K562 (cell line): Measurements from ENCODE around the gene GAA. TPM values are rescaled to one million over a fixed set of nuclear protein-coding genes. Genes with fewer than 3 reads are reported as not detected.

Source experiments
- ASH1L ChIP-seq: fragments of 450-650 bp; IDR thresholded peaks from 2 replicates; pipeline ENCODE4 v1.6.1; 2018; ENCODE audit warnings: borderline replicate concordance, mild to moderate bottlenecking, low read depth; ENCODE audit not compliant: partially characterized antibody
- BCOR ChIP-seq: fragments of 450-650 bp; IDR thresholded peaks from 2 replicates; pipeline ENCODE4 v1.6.1; 2016
- CTCFL ChIP-seq: IDR thresholded peaks from 2 replicates; pipeline ENCODE4 v1.6.1; 2011; ENCODE audit warnings: borderline replicate concordance, low read depth, mild to moderate bottlenecking, moderate library complexity, low read length; ENCODE audit not compliant: insufficient read depth, poor library complexity, severe bottlenecking
- GATAD2B ChIP-seq: fragments of 450-650 bp; IDR thresholded peaks from 2 replicates; pipeline ENCODE4 v1.6.1; 2017; ENCODE audit warnings: mild to moderate bottlenecking, borderline replicate concordance
- GMEB1 ChIP-seq: fragments of 250-450 bp; sonication (Bioruptor Pico); IDR thresholded peaks from 2 replicates; pipeline ENCODE4 v1.4.0; 2020; ENCODE audit warnings: mild to moderate bottlenecking
- HIVEP1 ChIP-seq: fragments of 250-450 bp; sonication (Bioruptor Pico); IDR thresholded peaks from 2 replicates; pipeline ENCODE4 v1.4.0; 2020; ENCODE audit warnings: mild to moderate bottlenecking
- HNRNPH1 ChIP-seq: fragments of 200-400 bp; formaldehyde crosslinking; optimal IDR thresholded peaks from 2 replicates; pipeline ENCODE3; 2017; ENCODE audit warnings: low read depth, mild to moderate bottlenecking, low read length, moderate library complexity
- MECOM ChIP-seq: fragments of 250-450 bp; sonication (Bioruptor Pico); IDR thresholded peaks from 2 replicates; pipeline ENCODE4 v1.8.0; 2022; ENCODE audit warnings: inconsistent platforms
- NBN ChIP-seq: fragments of 450-650 bp; IDR thresholded peaks from 2 replicates; pipeline ENCODE4 v1.6.1; 2016; ENCODE audit warnings: low read depth, mild to moderate bottlenecking
- POLR2H ChIP-seq: IDR thresholded peaks from 2 replicates; pipeline ENCODE4 v1.6.1; 2016; ENCODE audit warnings: missing genetic modification characterization, low read depth, mild to moderate bottlenecking, control low read depth, missing compliant biosample characterization, moderate library complexity
- SRF ChIP-seq, 2 experiments: fragments of 250-450, 450-650 bp in 1 of 2; sonication (Bioruptor Pico) in 1 of 2; sonication (generic) in 1 of 2; formaldehyde crosslinking; IDR thresholded peaks; 2 replicates each; pipeline versions ENCODE4 v1.5.0 to v1.5.1; 2020 to 2022; ENCODE audit warnings: mild to moderate bottlenecking in 1 of 2, missing genetic modification reagents in 1 of 2
- TBP ChIP-seq: optimal IDR thresholded peaks from 2 replicates; pipeline ENCODE3; 2011; ENCODE audit warnings: low read depth, low read length, improper control_type of control experiment
- UBTF ChIP-seq, 2 experiments: IDR thresholded peaks; 2 replicates each; pipeline ENCODE4 v1.6.1; 2012; ENCODE audit warnings: improper control_type of control experiment in 2 of 2, low read depth in 2 of 2, low read length in 2 of 2, borderline replicate concordance in 1 of 2
- XRCC5 ChIP-seq: fragments of 200-400 bp; formaldehyde crosslinking; IDR thresholded peaks from 2 replicates; pipeline ENCODE4 v1.6.1; 2017; ENCODE audit warnings: low read depth, mild to moderate bottlenecking, low read length
- ZNF121 ChIP-seq: sonication (generic); formaldehyde crosslinking; conservative IDR thresholded peaks from 2 replicates; pipeline ENCODE4 v1.8.0; 2022; ENCODE audit warnings: missing genetic modification reagents
- ZNF3 ChIP-seq: fragments of 250-450 bp; sonication (Bioruptor Pico); IDR thresholded peaks from 2 replicates; pipeline ENCODE4 v1.5.0; 2021; ENCODE audit warnings: mild to moderate bottlenecking, moderate library complexity
- ZNF431 ChIP-seq: sonication (generic); formaldehyde crosslinking; IDR thresholded peaks from 2 replicates; pipeline ENCODE4 v1.8.0; 2022; ENCODE audit warnings: mild to moderate bottlenecking, missing genetic modification reagents
- polyA plus RNA-seq, 8 experiments: library from polyadenylated mRNA; depleted of rRNA in 4 of 8; stranded (reverse) in 5 of 8; unstranded in 3 of 8; fragments of >200 nt; fragmentation: Nextera tagmentation in 2 of 8; fragmentation: Illumina TruSeq in 1 of 8; extraction: Ambion mirVana in 2 of 8; extraction: Trizol in 1 of 8; gene quantifications; 2 replicates each; pipeline versions ENCODE4 v1.2.1 to v1.2.3, GENCODE V29; 2011 to 2014; ENCODE audit warnings: inconsistent platforms in 1 of 8, missing spikeins in 1 of 8
- total RNA-seq, 7 experiments: library from RNA; depleted of rRNA in 6 of 7; stranded (reverse); fragments of >200 nt in 6 of 7; fragmentation: Illumina TruSeq in 2 of 7; extraction: Trizol in 2 of 7; gene quantifications; 2 replicates each; pipeline versions ENCODE4 v1.2.1 to v1.2.3, GENCODE V29; 2011 to 2021; ENCODE audit warnings: low replicate concordance in 1 of 7
- TF ChIP-seq, protein P1 (sequence below), 3 experiments: fragments of 200-800 bp in 1 of 3; sonication (Bioruptor generic) in 1 of 3; sonication (generic) in 1 of 3; formaldehyde crosslinking in 1 of 3; IDR thresholded peaks; 2 replicates each; pipeline versions ENCODE4 v1.6.1 to v1.8.0; 2016 to 2022; ENCODE audit warnings: mild to moderate bottlenecking in 2 of 3, missing compliant biosample characterization in 2 of 3, missing genetic modification characterization in 2 of 3, missing genetic modification reagents in 1 of 3

The GAA gene
- total and polyA plus RNA-seq, 9 of the 15 experiments (the other 6 are each of a cell fraction or from before 2014, with no cell fraction given) = 0.15 to 6.4 (median 1.7) TPM

DNA sequence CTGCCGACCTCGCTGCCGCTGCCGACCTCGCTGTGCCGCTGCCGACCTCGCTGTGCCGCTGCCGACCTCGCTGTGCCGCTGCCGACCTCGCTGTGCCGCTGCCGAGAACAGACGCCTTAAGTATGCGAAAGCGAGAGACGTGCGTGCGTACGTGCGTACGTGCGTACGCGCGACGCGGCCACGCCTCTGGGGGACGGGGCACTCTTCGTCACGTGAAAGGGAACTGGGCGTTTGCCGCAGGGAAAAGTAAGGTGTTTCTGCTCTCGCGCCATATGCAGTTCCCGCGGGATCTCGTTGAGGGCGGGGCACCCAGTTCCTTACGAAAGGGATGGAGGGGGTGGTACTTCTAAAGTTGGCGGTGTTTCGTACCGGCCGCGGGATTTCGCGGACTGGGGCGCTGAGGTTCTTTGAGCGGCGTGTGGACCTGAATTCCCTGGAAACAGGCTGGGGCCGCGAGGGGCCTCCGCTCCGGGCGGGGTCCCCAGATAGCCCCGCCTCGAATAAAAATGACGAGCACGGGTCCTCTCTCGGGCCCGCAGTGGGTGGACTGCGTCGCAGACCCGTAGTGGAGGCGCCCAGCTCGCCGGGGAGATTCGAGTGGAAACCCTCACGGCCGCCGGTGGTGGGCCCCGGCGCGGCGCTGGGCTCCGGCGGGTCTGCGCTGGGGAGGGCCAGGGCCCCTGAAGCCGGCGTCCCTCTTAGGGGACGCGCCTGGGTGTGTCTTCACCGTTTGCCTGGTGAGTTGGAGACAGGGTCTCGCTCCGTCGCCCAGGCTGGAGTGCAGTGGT, 45.8 kb downstream of the GAA start, which contains the start of gene EIF4A3 (continued):
- TF ChIP-seq GMEB1 (CRISPR knock-in tag) (peak; percentile 100), ZNF3 (CRISPR knock-in tag) (no peak), UBTF (IDR thresholded peaks at IDR 0.05; ENCODE audit: borderline replicate concordance in 1 of 2, low read depth in 2 of 2, low read length in 2 of 2) (no peak; a peak in 1 of 4 replicates), HNRNPH1 (no peak), XRCC5 (no peak), MECOM (CRISPR knock-in tag) (no peak), NBN (no peak), GATAD2B (no peak), HIVEP1 (no peak), ZNF121 (no peak; the same call in 1 of the 2 replicates), CTCFL (no peak), BCOR (no peak), ASH1L (no peak), TBP (peak; percentile 95), ZNF431 (CRISPR knock-in tag) (no peak), POLR2H (peak; percentile 96), SRF (CRISPR knock-in tag; IDR thresholded peaks at IDR 0.05) (0 out of 4 replicates have a peak, but pooled peaks of 1 of the 2 experiments have one; percentile 11)
- TF ChIP-seq, protein P1, sequence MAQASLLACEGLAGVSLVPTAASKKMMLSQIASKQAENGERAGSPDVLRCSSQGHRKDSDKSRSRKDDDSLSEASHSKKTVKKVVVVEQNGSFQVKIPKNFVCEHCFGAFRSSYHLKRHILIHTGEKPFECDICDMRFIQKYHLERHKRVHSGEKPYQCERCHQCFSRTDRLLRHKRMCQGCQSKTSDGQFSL (CRISPR knock-in tag; IDR thresholded peaks at IDR 0.05) = no peak
- TF ChIP-seq, protein P1 (tag; IDR thresholded peaks at IDR 0.05) = no peak
